GM23248 (cell line): ENCODE measurements around the gene HDC.

Experiments
- EZH2 ChIP-seq: fragments of 200-600 bp; sonication (generic); IDR thresholded peaks from 2 replicates; pipeline ENCODE4 v1.6.1; 2018; ENCODE audit warnings: antibody characterized with exemption, mild to moderate bottlenecking; ENCODE audit not compliant: insufficient read depth, poor library complexity, severe bottlenecking
- EZH2phosphoT487 ChIP-seq: fragments of 200-600 bp; sonication (generic); IDR thresholded peaks from 2 replicates; pipeline ENCODE4 v1.6.1; 2018; ENCODE audit warnings: antibody characterized with exemption, moderate library complexity, mild to moderate bottlenecking, low read depth; ENCODE audit not compliant: insufficient read depth

DNA sequence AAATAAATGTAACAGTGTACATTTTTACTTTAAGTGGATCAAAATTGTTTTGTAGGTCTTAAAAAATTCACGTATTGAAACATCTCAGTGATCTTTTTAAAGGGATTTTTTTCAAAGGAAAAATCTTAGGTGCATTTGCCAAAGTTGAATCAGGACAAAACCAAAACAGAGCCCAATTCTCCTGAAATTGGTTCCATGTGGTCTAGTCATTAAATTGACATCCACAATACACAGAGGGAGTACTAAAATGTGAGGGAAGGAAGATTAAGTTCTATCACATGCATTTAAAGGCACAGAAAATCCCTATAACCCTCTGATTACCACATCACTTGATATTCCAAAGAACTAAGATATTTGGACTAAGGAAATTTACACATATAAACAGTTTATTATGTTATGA lies 39.3 kb upstream of the HDC start:
- TF ChIP-seq EZH2 (no peak), EZH2phosphoT487 (no peak)
